ENCODE results near the gene CHD1.
"Not testable (repeated sequence)": the region's sequence is repeated elsewhere in the genome, so short reads cannot be mapped to it uniquely, and the experiment has no call there.

- not testable (repeated sequence) for TF ChIP-seq CTCF, POLR2A (IDR thresholded peaks at IDR 0.05)
Measured at GRCh38 chr5:98955888-98956287, 27.1 kb upstream of the CHD1 start.
